A673 (cell line): ENCODE data around the gene CBX8. TPM values are rescaled to one million over a fixed set of nuclear protein-coding genes. Genes with fewer than 3 reads are reported as not detected.

Experiments
- BruUV-seq: library from RNA; stranded (reverse); fragments of 400-500 nt; replicated peaks from 2 replicates; lab custom pipeline; 2021; lab: Mats Ljungman, UMichigan
- CTCF ChIA-PET: fragments of 300-600 bp; sonication (Branson Sonifier 250); formaldehyde crosslinking; loops from one replicate; lab custom pipeline; 2022; ENCODE audit warnings: antibody characterized with exemption; lab: Charles Lee
- POLR2A ChIA-PET: fragments of 300-600 bp; sonication (Branson Sonifier 250); formaldehyde crosslinking; loops from one replicate; lab custom pipeline; 2022; ENCODE audit warnings: antibody characterized with exemption; ENCODE audit not compliant: low non-redundant PET; lab: Charles Lee
- DNase-seq: peaks from one replicate; pipeline ENCODE4 v3.0.0-alpha.2; 2015; ENCODE audit warnings: low spot score
- H3K27ac ChIP-seq: fragments of 200-600 bp; sonication (generic); 2 replicates; pipeline ENCODE4 v1.5.1; 2016; ENCODE audit warnings: mixed run types, low read depth, mild to moderate bottlenecking, mixed read lengths, antibody characterized with exemption, low read length; ENCODE audit not compliant: poor library complexity, severe bottlenecking
- H3K27me3 ChIP-seq: fragments of 200-600 bp; sonication (generic); replicated peaks from 2 replicates; pipeline ENCODE4 v1.6.1; 2017; ENCODE audit warnings: mixed run types, low read depth, mild to moderate bottlenecking, mixed read lengths, antibody characterized with exemption, low read length; ENCODE audit not compliant: insufficient read depth, poor library complexity
- H3K36me3 ChIP-seq: fragments of 200-600 bp; sonication (generic); 2 replicates; pipeline ENCODE4 v1.6.1; 2016; ENCODE audit warnings: mixed run types, mild to moderate bottlenecking, mixed read lengths, antibody characterized with exemption, low read length; ENCODE audit not compliant: insufficient read depth, poor library complexity, severe bottlenecking
- H3K4me1 ChIP-seq: fragments of 200-600 bp; sonication (generic); 2 replicates; pipeline ENCODE4 v1.6.1; 2017; ENCODE audit warnings: mixed run types, mild to moderate bottlenecking, mixed read lengths, antibody characterized with exemption, low read length; ENCODE audit not compliant: insufficient read depth, poor library complexity, severe bottlenecking
- H3K4me3 ChIP-seq: fragments of 200-600 bp; sonication (generic); 2 replicates; pipeline ENCODE4 v1.5.1; 2016; ENCODE audit warnings: low read depth, mixed run types, mild to moderate bottlenecking, mixed read lengths, low read length; ENCODE audit not compliant: poor library complexity, severe bottlenecking
- H3K9me3 ChIP-seq: fragments of 200-600 bp; sonication (generic); 2 replicates; pipeline ENCODE4 v1.6.1; 2016; ENCODE audit warnings: mixed run types, low read depth, mild to moderate bottlenecking, mixed read lengths, antibody characterized with exemption, low read length; ENCODE audit not compliant: poor library complexity, severe bottlenecking
- CTCF ChIP-seq: fragments of 300-800, 200-600 bp; sonication (generic); conservative IDR thresholded peaks from 2 replicates; pipeline ENCODE4 v1.5.1; 2017; ENCODE audit warnings: low read depth, mild to moderate bottlenecking, antibody characterized with exemption, low read length, moderate library complexity, mixed read lengths
- EZH2 ChIP-seq: fragments of 200-600 bp; sonication (generic); IDR thresholded peaks from 2 replicates; pipeline ENCODE4 v1.6.1; 2017; ENCODE audit warnings: borderline replicate concordance, low read depth, mild to moderate bottlenecking, mixed read lengths, antibody characterized with exemption, low read length; ENCODE audit not compliant: poor library complexity, severe bottlenecking
- intact Hi-C: fragments of 100-400 bp; cut with micrococcal nuclease; formaldehyde crosslinking; loops from one replicate; pipeline ENCODE4 v1.10.0; 2022; ENCODE audit not compliant: unreplicated experiment
- total RNA-seq: library from RNA; stranded (reverse); gene quantifications from 2 replicates; pipeline ENCODE4 v1.2.3, GENCODE V29; 2021

The CBX8 gene
- total RNA-seq, 1 experiment from 2014 or later = 27.0 TPM

GRCh38 chr17:79838522-79839274 is 41.8 kb upstream of the CBX8 start:
- no peak for TF ChIP-seq CTCF
- ChIA-PET POLR2A (interaction anchor here (0.6 to 1.3 kb wide), 8 partner anchors 10 to 98 kb away, joined by 3 to 8 read pairs (median 4); no protein-coding TSS in a partner anchor), CTCF (interaction anchor here (0.5 to 1.1 kb wide), 6 partner anchors 13 to 523 kb away, joined by 3 to 6 read pairs (median 4); no protein-coding TSS in a partner anchor)
- no peaks in the 10 kb centered on the region for H3K9me3 ChIP-seq
- peaks cover 39% of the 10 kb centered on the region for H3K27me3 ChIP-seq
- BruUV-seq = no TSS peak
- intact Hi-C loops = loop anchor here (5.0 to 10.0 kb wide), 2 partner anchors 46 to 94 kb away; no protein-coding TSS in a partner anchor
- peak overlapping the region; percentile 59 for H3K4me3 ChIP-seq
- peaks cover 20% of the 10 kb centered on the region for H3K36me3 ChIP-seq
- peaks cover 67% of the 10 kb centered on the region for H3K4me1 ChIP-seq
- H3K27ac ChIP-seq = peak overlapping the region; percentile 87
- DNase-seq = peak; percentile 89

GRCh38 chr17:79837888-79838521 is 41.1 kb upstream of the CBX8 start:
- Histone ChIP-seq H3K4me3 (peak overlapping the region; percentile 59), H3K27me3 (peaks cover 32% of the 10 kb centered on the region), H3K36me3 (peaks cover 23% of the 10 kb centered on the region), H3K27ac (peak overlapping the region; percentile 87), H3K9me3 (no peaks in the 10 kb centered on the region), H3K4me1 (peaks cover 66% of the 10 kb centered on the region)
- TSS peak; percentile 38 for BruUV-seq
- intact Hi-C loops = loop anchor here (5.0 to 10.0 kb wide), 2 partner anchors 46 to 93 kb away; no protein-coding TSS in a partner anchor
- POLR2A ChIA-PET = interaction anchor here (0.6 to 1.3 kb wide), 4 partner anchors 12 to 63 kb away, joined by 3 to 8 read pairs (median 4); no protein-coding TSS in a partner anchor
- CTCF ChIA-PET = interaction anchor here (0.5 to 0.6 kb wide), 2 partner anchors 64 to 96 kb away, joined by 3 to 5 read pairs; no protein-coding TSS in a partner anchor
- TF ChIP-seq EZH2 (no peak), CTCF (no peak)
- no peak for DNase-seq
